ENCODE results near the gene TFR2. TPM values are rescaled to one million over a fixed set of nuclear protein-coding genes. Genes with fewer than 3 reads are reported as not detected.

Gene TFR2
- total RNA-seq, 4 donors from 2014 or later: 0.60 to 0.68 (median 0.64) TPM; not detected in 1

DNA sequence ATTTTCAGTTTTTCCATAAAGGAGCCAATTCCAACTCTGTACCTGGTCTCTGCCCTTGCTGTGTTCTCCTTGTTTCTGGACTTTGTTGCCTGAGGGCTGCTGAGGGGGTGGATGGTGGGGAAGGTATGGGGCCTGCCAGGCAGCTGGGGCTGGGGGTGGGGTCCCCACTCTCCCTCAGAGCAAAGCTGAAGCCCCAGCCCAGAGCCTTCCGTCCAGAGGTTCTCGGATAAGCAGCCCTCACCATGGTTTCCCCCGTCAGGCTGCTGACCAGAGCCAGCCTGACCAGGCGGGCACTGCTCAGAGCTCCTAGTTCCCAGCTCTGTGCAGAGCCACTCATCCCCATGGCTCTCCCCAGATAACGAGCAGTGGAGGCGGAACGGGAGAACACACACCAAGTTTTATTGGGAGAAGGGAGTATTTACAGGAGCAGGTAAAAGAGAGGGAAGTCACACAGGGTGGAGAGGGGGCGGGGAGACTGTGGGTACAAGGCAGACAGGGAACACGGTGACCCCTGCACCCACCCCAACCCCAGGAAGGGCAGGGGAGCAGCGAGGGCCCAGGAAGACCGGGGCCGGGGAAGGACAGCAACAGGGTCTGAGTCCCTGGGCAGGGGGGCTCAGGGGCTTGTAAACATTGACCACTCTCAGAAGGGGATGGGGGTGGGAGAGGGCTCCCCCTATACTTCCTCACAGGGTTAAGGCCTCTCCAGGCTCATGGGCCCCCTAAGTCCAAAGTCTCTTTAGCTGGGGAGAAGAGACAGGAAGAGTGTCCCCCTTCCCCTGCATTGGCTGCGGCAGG, 38.0 kb upstream of the TFR2 start:
- no peak overlapping the region for H3K4me3 ChIP-seq
- H3K27ac ChIP-seq: peak overlapping the region in 3 of 4 donors; percentile 51 to 75 (median 52)
- intact Hi-C loops (cut with DNase I; ENCODE audit: low total_unique reads) (no loop called here), in situ Hi-C loops (cut with MboI; ENCODE audit: low pct_ligation_motif_present in 1 of 4, low pct_unique_long_range_greater_than_20kb in 1 of 4, low sequenced_read_pairs in 3 of 4) (loop anchor here in 3 of 4 donors (10.0 to 25.0 kb wide), 3 partner anchors 92 to 217 kb away; partner anchors contain the start of genes FBXO24 (in 2 of the 3), LRCH4 (in 2 of the 3) and SPACDR (in 2 of the 3))
- TF ChIP-seq, protein P1, sequence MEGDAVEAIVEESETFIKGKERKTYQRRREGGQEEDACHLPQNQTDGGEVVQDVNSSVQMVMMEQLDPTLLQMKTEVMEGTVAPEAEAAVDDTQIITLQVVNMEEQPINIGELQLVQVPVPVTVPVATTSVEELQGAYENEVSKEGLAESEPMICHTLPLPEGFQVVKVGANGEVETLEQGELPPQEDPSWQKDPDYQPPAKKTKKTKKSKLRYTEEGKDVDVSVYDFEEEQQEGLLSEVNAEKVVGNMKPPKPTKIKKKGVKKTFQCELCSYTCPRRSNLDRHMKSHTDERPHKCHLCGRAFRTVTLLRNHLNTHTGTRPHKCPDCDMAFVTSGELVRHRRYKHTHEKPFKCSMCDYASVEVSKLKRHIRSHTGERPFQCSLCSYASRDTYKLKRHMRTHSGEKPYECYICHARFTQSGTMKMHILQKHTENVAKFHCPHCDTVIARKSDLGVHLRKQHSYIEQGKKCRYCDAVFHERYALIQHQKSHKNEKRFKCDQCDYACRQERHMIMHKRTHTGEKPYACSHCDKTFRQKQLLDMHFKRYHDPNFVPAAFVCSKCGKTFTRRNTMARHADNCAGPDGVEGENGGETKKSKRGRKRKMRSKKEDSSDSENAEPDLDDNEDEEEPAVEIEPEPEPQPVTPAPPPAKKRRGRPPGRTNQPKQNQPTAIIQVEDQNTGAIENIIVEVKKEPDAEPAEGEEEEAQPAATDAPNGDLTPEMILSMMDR (IDR thresholded peaks at IDR 0.05): no peak
- TF ChIP-seq EP300 (IDR thresholded peaks at IDR 0.05; ENCODE audit: low read depth) (no peak), POLR2AphosphoS5 (IDR thresholded peaks at IDR 0.05) (no peak), POLR2A (IDR thresholded peaks at IDR 0.05) (no peak)
- peaks cover 0 to 45% (median 22%) of the 10 kb centered on the region in 4 donors for H3K36me3 ChIP-seq
- peaks cover 0 to 14% (median 9%) of the 10 kb centered on the region in 4 donors for H3K4me1 ChIP-seq
- WGBS, 2 donors (ENCODE audit: low coverage in 1 of 2): 69 to 73% methylated on average over 4 to 13 of the region's 13 CpGs
- no peaks in the 10 kb centered on the region for H3K9me3 ChIP-seq
- DNase-seq: peak; percentile 11
- H3K27me3 ChIP-seq: no peaks in the 10 kb centered on the region

DNA sequence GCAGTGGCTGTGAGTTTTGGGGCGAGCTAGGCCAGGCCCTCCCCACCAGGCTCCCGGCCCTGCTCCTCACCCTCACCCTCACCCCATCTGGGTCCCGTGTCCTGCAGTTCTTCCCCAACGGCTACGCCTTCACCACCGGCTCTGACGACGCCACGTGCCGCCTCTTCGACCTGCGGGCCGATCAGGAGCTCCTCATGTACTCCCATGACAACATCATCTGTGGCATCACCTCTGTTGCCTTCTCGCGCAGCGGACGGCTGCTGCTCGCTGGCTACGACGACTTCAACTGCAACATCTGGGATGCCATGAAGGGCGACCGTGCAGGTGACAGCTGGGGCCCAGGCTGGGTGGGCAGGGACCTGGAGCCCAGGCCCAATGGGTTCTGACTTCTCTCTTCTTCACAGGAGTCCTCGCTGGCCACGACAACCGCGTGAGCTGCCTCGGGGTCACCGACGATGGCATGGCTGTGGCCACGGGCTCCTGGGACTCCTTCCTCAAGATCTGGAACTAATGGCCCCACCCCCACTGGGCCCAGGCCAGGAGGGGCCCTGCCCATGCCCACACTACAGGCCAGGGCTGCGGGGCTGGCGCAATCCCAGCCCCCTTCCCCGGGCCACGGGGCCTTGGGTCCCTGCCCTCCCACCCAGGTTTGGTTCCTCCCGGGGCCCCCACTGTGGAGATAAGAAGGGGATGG, 37.1 kb upstream of the TFR2 start:
- Histone ChIP-seq H3K9me3 (no peaks in the 10 kb centered on the region), H3K27ac (peak overlapping the region in 1 of 4 donors; percentile 75), H3K27me3 (no peaks in the 10 kb centered on the region), H3K4me3 (no peak overlapping the region), H3K4me1 (peaks cover 0 to 14% (median 9%) of the 10 kb centered on the region in 4 donors), H3K36me3 (peaks cover 0 to 36% (median 19%) of the 10 kb centered on the region in 4 donors)
- intact Hi-C loops (cut with DNase I; ENCODE audit: low total_unique reads) (no loop called here), in situ Hi-C loops (cut with MboI; ENCODE audit: low pct_ligation_motif_present in 1 of 4, low pct_unique_long_range_greater_than_20kb in 1 of 4, low sequenced_read_pairs in 3 of 4) (loop anchor here in 3 of 4 donors (10.0 to 25.0 kb wide), 3 partner anchors 91 to 216 kb away; partner anchors contain the start of genes FBXO24 (in 2 of the 3), LRCH4 (in 2 of the 3) and SPACDR (in 2 of the 3))
- peak; percentile 8 for DNase-seq
- TF ChIP-seq, protein P1 (IDR thresholded peaks at IDR 0.05): no peak
- TF ChIP-seq POLR2A (IDR thresholded peaks at IDR 0.05) (no peak), POLR2AphosphoS5 (IDR thresholded peaks at IDR 0.05) (no peak), EP300 (IDR thresholded peaks at IDR 0.05; ENCODE audit: low read depth) (no peak)
- 80% methylated on average over 33 of the region's 35 CpGs; no CpG with 5 or more reads in 1 of the 2 donors for WGBS, 2 donors (ENCODE audit: low coverage in 1 of 2)

DNA sequence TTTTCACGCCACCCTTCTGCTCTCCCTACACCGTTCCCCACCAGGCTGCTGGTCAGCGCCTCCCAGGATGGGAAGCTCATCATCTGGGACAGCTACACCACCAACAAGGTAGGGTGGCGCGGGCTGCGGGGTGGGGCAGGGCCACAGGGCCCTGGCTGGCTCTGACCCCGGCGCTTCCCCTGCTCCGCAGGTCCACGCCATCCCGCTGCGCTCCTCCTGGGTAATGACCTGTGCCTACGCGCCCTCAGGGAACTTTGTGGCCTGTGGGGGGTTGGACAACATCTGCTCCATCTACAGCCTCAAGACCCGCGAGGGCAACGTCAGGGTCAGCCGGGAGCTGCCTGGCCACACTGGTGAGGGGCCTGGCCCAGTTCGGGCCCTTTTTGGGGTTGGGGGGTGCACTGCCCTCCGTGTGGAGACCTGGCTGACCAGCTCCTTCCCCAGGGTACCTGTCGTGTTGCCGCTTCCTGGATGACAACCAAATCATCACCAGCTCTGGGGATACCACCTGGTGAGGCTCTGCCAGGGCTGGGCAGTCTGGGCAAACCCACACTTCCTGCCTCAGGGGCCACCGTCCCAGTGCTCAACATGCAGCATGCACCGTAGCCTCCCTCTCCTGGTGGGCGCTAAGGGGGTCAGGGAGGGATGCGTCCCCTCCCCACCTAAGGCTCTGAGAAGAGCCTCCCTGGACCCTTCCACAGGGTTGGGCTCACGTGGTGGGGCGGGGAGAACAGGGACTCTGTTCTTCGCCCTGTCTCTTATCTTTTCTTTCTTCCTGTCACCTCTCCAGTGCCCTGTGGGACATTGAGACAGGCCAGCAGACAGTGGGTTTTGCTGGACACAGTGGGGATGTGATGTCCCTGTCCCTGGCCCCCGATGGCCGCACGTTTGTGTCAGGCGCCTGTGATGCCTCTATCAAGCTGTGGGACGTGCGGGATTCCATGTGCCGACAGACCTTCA, 36.2 kb upstream of the TFR2 start:
- intact Hi-C loops (cut with DNase I; ENCODE audit: low total_unique reads): no loop called here
- Histone ChIP-seq H3K4me1 (peaks cover 0 to 19% (median 9%) of the 10 kb centered on the region in 4 donors), H3K27ac (no peak overlapping the region), H3K4me3 (no peak overlapping the region), H3K9me3 (no peaks in the 10 kb centered on the region), H3K27me3 (no peaks in the 10 kb centered on the region), H3K36me3 (peaks cover 0 to 30% (median 15%) of the 10 kb centered on the region in 4 donors)
- WGBS, 2 donors (ENCODE audit: low coverage in 1 of 2): 90 to 92% methylated on average over 2 to 32 of the region's 36 CpGs
- peak; percentile 8 for DNase-seq
- TF ChIP-seq POLR2AphosphoS5 (IDR thresholded peaks at IDR 0.05) (no peak), POLR2A (IDR thresholded peaks at IDR 0.05) (no peak), EP300 (IDR thresholded peaks at IDR 0.05; ENCODE audit: low read depth) (no peak)
- TF ChIP-seq, protein P1 (IDR thresholded peaks at IDR 0.05): no peak
- in situ Hi-C loops (cut with MboI; ENCODE audit: low pct_ligation_motif_present in 1 of 4, low pct_unique_long_range_greater_than_20kb in 1 of 4, low sequenced_read_pairs in 3 of 4): loop anchor here in 3 of 4 donors (10.0 to 25.0 kb wide), 3 partner anchors 90 to 215 kb away; partner anchors contain the start of genes FBXO24 (in 2 of the 3), LRCH4 (in 2 of the 3) and SPACDR (in 2 of the 3)
